Caco-2 (cell line): ENCODE results near the gene RIPK3. TPM values are rescaled to one million over a fixed set of nuclear protein-coding genes. Genes with fewer than 3 reads are reported as not detected.

Source experiments
- BruUV-seq: library from RNA; stranded (reverse); fragments of 400-500 nt; replicated peaks from 2 replicates; lab custom pipeline; 2021; lab: Mats Ljungman, UMichigan
- CTCF ChIA-PET: fragments of 300-600 bp; sonication (Branson Sonifier 250); formaldehyde crosslinking; loops from one replicate; lab custom pipeline; 2022; ENCODE audit warnings: antibody characterized with exemption; lab: Charles Lee
- POLR2A ChIA-PET: fragments of 300-600 bp; sonication (Branson Sonifier 250); formaldehyde crosslinking; loops from one replicate; lab custom pipeline; 2022; ENCODE audit warnings: antibody characterized with exemption; lab: Charles Lee
- DNase-seq, 2 experiments: peaks; one replicate each; pipeline versions ENCODE4 v3.0.0 to v3.0.0-alpha.2; 2020 to 2022
- H3K27me3 ChIP-seq: replicated peaks from 2 replicates; pipeline ENCODE4 v1.6.0; 2011; ENCODE audit warnings: low read length; ENCODE audit not compliant: control insufficient read depth, insufficient read depth
- H3K36me3 ChIP-seq: 2 replicates; pipeline ENCODE4 v1.5.1; 2011; ENCODE audit warnings: low read length; ENCODE audit not compliant: control insufficient read depth, insufficient read depth
- H3K4me1 ChIP-seq: fragments of 250-450 bp; sonication (Bioruptor Pico); 2 replicates; pipeline ENCODE4 v1.5.1; 2020; ENCODE audit warnings: mild to moderate bottlenecking
- H3K4me3 ChIP-seq: 2 replicates; pipeline ENCODE4 v1.5.1; 2011; ENCODE audit warnings: low read depth, mild to moderate bottlenecking, control low read depth, low read length
- H3K9me3 ChIP-seq: fragments of 250-450 bp; sonication (Bioruptor Pico); 2 replicates; pipeline ENCODE4 v1.5.1; 2020; ENCODE audit warnings: mild to moderate bottlenecking, moderate library complexity
- H3K27ac Mint-ChIP-seq: one replicate; pipeline ENCODE4 v1.8.0; 2022; ENCODE audit warnings: mixed read lengths; ENCODE audit not compliant: unreplicated experiment
- H3K27me3 Mint-ChIP-seq: one replicate; pipeline ENCODE4 v1.8.0; 2022; ENCODE audit warnings: mixed read lengths; ENCODE audit not compliant: insufficient read depth, unreplicated experiment
- H3K36me3 Mint-ChIP-seq: one replicate; pipeline ENCODE4 v1.8.0; 2022; ENCODE audit warnings: mild to moderate bottlenecking, mixed read lengths; ENCODE audit not compliant: insufficient read depth, unreplicated experiment
- H3K4me1 Mint-ChIP-seq: one replicate; pipeline ENCODE4 v1.8.0; 2022; ENCODE audit warnings: low read depth, mixed read lengths; ENCODE audit not compliant: unreplicated experiment
- H3K4me3 Mint-ChIP-seq: one replicate; pipeline ENCODE4 v1.8.0; 2022; ENCODE audit warnings: mild to moderate bottlenecking, moderate library complexity, mixed read lengths; ENCODE audit not compliant: unreplicated experiment
- H3K9me3 Mint-ChIP-seq: one replicate; pipeline ENCODE4 v1.8.0; 2022; ENCODE audit warnings: mixed read lengths; ENCODE audit not compliant: unreplicated experiment
- intact Hi-C: fragments of 100-400 bp; cut with micrococcal nuclease; formaldehyde crosslinking; loops from one replicate; pipeline ENCODE4 v1.10.0; 2022; ENCODE audit not compliant: unreplicated experiment
- total RNA-seq: library from RNA; stranded (reverse); gene quantifications from 2 replicates; pipeline ENCODE4 v1.2.3, GENCODE V29; 2022
- TF ChIP-seq, protein P1 (sequence below), 2 experiments: fragments of 200-600 bp in 1 of 2; IDR thresholded peaks; 1 replicate in 1 of 2; 2 replicates in 1 of 2; pipeline versions ENCODE4 v1.5.1 to v1.8.0; 2011 to 2022; ENCODE audit warnings: antibody characterized with exemption in 1 of 2, control low read depth in 1 of 2, inconsistent platforms in 1 of 2, low read depth in 1 of 2, low read length in 1 of 2, mild to moderate bottlenecking in 1 of 2, moderate library complexity in 1 of 2; ENCODE audit not compliant: insufficient read depth in 1 of 2, severe bottlenecking in 1 of 2, unreplicated experiment in 1 of 2

RIPK3 gene
- total RNA-seq, 1 experiment from 2014 or later = 1.5 TPM

- no TSS peak for BruUV-seq
- Mint-ChIP-seq H3K4me3 (peak overlapping the region; percentile 96), H3K27me3 (no peaks in the 10 kb centered on the region), H3K9me3 (no peaks in the 10 kb centered on the region), H3K36me3 (peaks cover 55% of the 10 kb centered on the region), H3K27ac (peak overlapping the region; percentile 94), H3K4me1 (peaks cover 15% of the 10 kb centered on the region)
- intact Hi-C loops = no loop called here
- no peak for DNase-seq
- Histone ChIP-seq H3K36me3 (peaks cover 2% of the 10 kb centered on the region), H3K27me3 (no peaks in the 10 kb centered on the region), H3K4me1 (peaks cover 5% of the 10 kb centered on the region), H3K4me3 (peak overlapping the region; percentile 88), H3K9me3 (no peaks in the 10 kb centered on the region)
- ChIA-PET CTCF (interaction anchor here (0.6 to 5.8 kb wide), 6 partner anchors 8 to 131 kb away, joined by 3 to 157 read pairs (median 6); partner anchors contain the start of genes CIDEB and TINF2), POLR2A (interaction anchor here (0.6 to 3.1 kb wide), 3 partner anchors 8 to 58 kb away, joined by 4 to 36 read pairs (median 4); partner anchors contain the start of genes CIDEB and TINF2)
- TF ChIP-seq, protein P1, sequence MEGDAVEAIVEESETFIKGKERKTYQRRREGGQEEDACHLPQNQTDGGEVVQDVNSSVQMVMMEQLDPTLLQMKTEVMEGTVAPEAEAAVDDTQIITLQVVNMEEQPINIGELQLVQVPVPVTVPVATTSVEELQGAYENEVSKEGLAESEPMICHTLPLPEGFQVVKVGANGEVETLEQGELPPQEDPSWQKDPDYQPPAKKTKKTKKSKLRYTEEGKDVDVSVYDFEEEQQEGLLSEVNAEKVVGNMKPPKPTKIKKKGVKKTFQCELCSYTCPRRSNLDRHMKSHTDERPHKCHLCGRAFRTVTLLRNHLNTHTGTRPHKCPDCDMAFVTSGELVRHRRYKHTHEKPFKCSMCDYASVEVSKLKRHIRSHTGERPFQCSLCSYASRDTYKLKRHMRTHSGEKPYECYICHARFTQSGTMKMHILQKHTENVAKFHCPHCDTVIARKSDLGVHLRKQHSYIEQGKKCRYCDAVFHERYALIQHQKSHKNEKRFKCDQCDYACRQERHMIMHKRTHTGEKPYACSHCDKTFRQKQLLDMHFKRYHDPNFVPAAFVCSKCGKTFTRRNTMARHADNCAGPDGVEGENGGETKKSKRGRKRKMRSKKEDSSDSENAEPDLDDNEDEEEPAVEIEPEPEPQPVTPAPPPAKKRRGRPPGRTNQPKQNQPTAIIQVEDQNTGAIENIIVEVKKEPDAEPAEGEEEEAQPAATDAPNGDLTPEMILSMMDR (IDR thresholded peaks at IDR 0.05; ENCODE audit: insufficient read depth in 1 of 2, low read depth in 1 of 2, low read length in 1 of 2, severe bottlenecking in 1 of 2, unreplicated experiment in 1 of 2) = no peak
These were observed 39.3 kb downstream of the RIPK3 start for GRCh38 chr14:24300326-24300980.

GRCh38 chr14:24299255-24300191 is 40.3 kb downstream of the RIPK3 start, which contains the start of the genes DHRS1 and NOP9:
TSS of gene DHRS1 (minus strand) at chr14:24299780. CDS start at chr14:24299106, 674 bp downstream.
TSS of gene NOP9 (plus strand) at chr14:24299850. CDS start at chr14:24299955, 105 bp downstream.
- Mint-ChIP-seq H3K27me3 (no peaks in the 10 kb centered on the region), H3K27ac (peak within 1 kb of the TSS; percentile 94), H3K4me1 (peaks cover 15% of the 10 kb centered on the region), H3K9me3 (no peaks in the 10 kb centered on the region), H3K36me3 (peaks cover 52% of the 10 kb centered on the region), H3K4me3 (peak within 1 kb of the TSS; percentile 96)
- Histone ChIP-seq H3K36me3 (peaks cover 2% of the 10 kb centered on the region), H3K4me1 (peaks cover 5% of the 10 kb centered on the region), H3K27me3 (no peaks in the 10 kb centered on the region), H3K9me3 (no peaks in the 10 kb centered on the region), H3K4me3 (peak within 1 kb of the TSS; percentile 88)
- intact Hi-C loops = loop anchor here (1.0 kb wide), 1 partner anchor 9 kb away; no protein-coding TSS in a partner anchor
- TSS peak; percentile 82 for BruUV-seq
- TF ChIP-seq, protein P1 (IDR thresholded peaks at IDR 0.05; ENCODE audit: insufficient read depth in 1 of 2, low read depth in 1 of 2, low read length in 1 of 2, severe bottlenecking in 1 of 2, unreplicated experiment in 1 of 2) = no peak
- ChIA-PET POLR2A (interaction anchor here (0.6 to 3.1 kb wide), 4 partner anchors 8 to 57 kb away, joined by 4 to 36 read pairs (median 4); partner anchors contain the start of genes CIDEB and TINF2), CTCF (interaction anchor here (0.6 to 5.8 kb wide), 10 partner anchors 8 to 137 kb away, joined by 3 to 157 read pairs (median 4); partner anchors contain the start of genes CIDEB, MDP1 and TINF2)
- DNase-seq = peak; percentile 89 to 93
